Brain pericyte (primary cell): Measurements from ENCODE around the gene ADI1.
"Not testable (repeated sequence)": the region's sequence is repeated elsewhere in the genome, so short reads cannot be mapped to it uniquely, and the experiment has no call there.

Experiments used
- DNase-seq: peaks from one replicate; pipeline ENCODE4 v3.0.0-alpha.2; 2012; ENCODE audit warnings: low read depth, low spot score

Gene ADI1

GRCh38 chr2:3529316-3530025 is 10.1 kb upstream of the ADI1 start:
- DNase-seq = no peak

GRCh38 chr2:3527886-3528785 is 8.8 kb upstream of the ADI1 start:
- DNase-seq = no peak

GRCh38 chr2:3526871-3527270 is 7.5 kb upstream of the ADI1 start:
- no peak for DNase-seq

- no peak for DNase-seq
These were observed 4.3 kb upstream of the ADI1 start for GRCh38 chr2:3523551-3524041.

- no peak for DNase-seq
These were observed 3.7 kb upstream of the ADI1 start for GRCh38 chr2:3522961-3523421.

GRCh38 chr2:3520591-3520990 is 1.3 kb upstream of the ADI1 start:
- DNase-seq = no peak

GRCh38 chr2:3518496-3519254 is 656 bp downstream of the ADI1 start:
- peak; percentile 93 for DNase-seq

GRCh38 chr2:3517948-3518495 is 1.3 kb downstream of the ADI1 start:
- DNase-seq = no peak

GRCh38 chr2:3516831-3517230 is 2.5 kb downstream of the ADI1 start:
- DNase-seq = no peak

- DNase-seq = not testable (repeated sequence)
These were observed 3.9 kb downstream of the ADI1 start for GRCh38 chr2:3515438-3515837.

- no peak for DNase-seq
These were observed 6.1 kb downstream of the ADI1 start for GRCh38 chr2:3513026-3513810.

- DNase-seq = no peak
These were observed 7.2 kb downstream of the ADI1 start for GRCh38 chr2:3512086-3512485.

- DNase-seq = no peak
These were observed 13.6 kb downstream of the ADI1 start for GRCh38 chr2:3505771-3506170.

GRCh38 chr2:3504741-3505140 is 14.6 kb downstream of the ADI1 start:
- no peak for DNase-seq

GRCh38 chr2:3503483-3503882 is 15.8 kb downstream of the ADI1 start:
- no peak for DNase-seq

- no peak for DNase-seq
These were observed 16.3 kb downstream of the ADI1 start for GRCh38 chr2:3503046-3503445.

- DNase-seq = no peak
These were observed 18.9 kb downstream of the ADI1 start for GRCh38 chr2:3500326-3500899.

GRCh38 chr2:3498783-3499394 is 20.4 kb downstream of the ADI1 start:
- DNase-seq = no peak

- DNase-seq = not testable (repeated sequence)
These were observed 22.6 kb downstream of the ADI1 start for GRCh38 chr2:3496708-3497080.
